ENCODE measurements around the gene MAD1L1.

MAD1L1 gene

GRCh38 chr7:2131341-2131740, 101.4 kb downstream of the MAD1L1 start:
- in situ Hi-C loops (cut with HindIII; ENCODE audit: low sequenced_read_pairs) = no loop called here
- H3K4me3 ChIP-seq (ENCODE audit: low read depth, low read length) = no peak overlapping the region
- TF ChIP-seq CTCF (IDR thresholded peaks at IDR 0.05; ENCODE audit: low read depth, low read length) = no peak
- DNase-seq (ENCODE audit: low read depth, low spot score) = no peak

- H3K4me3 ChIP-seq (ENCODE audit: low read depth, low read length) = no peak overlapping the region
- no peak for TF ChIP-seq CTCF (IDR thresholded peaks at IDR 0.05; ENCODE audit: low read depth, low read length)
- DNase-seq (ENCODE audit: low read depth, low spot score) = no peak
- in situ Hi-C loops (cut with HindIII; ENCODE audit: low sequenced_read_pairs) = no loop called here
Measured at GRCh38 chr7:2130096-2130375, 102.7 kb downstream of the MAD1L1 start.

- TF ChIP-seq CTCF (IDR thresholded peaks at IDR 0.05; ENCODE audit: low read depth, low read length) = no peak
- DNase-seq (ENCODE audit: low read depth, low spot score) = no peak
- H3K4me3 ChIP-seq (ENCODE audit: low read depth, low read length) = no peak overlapping the region
- in situ Hi-C loops (cut with HindIII; ENCODE audit: low sequenced_read_pairs) = no loop called here
Measured at GRCh38 chr7:2129323-2130095, 103.2 kb downstream of the MAD1L1 start.

- no peak for TF ChIP-seq CTCF (IDR thresholded peaks at IDR 0.05; ENCODE audit: low read depth, low read length)
- H3K4me3 ChIP-seq (ENCODE audit: low read depth, low read length) = no peak overlapping the region
- in situ Hi-C loops (cut with HindIII; ENCODE audit: low sequenced_read_pairs) = no loop called here
- no peak for DNase-seq (ENCODE audit: low read depth, low spot score)
Measured at GRCh38 chr7:2128601-2129322, 104.0 kb downstream of the MAD1L1 start.

GRCh38 chr7:2126621-2127020, 106.1 kb downstream of the MAD1L1 start:
- in situ Hi-C loops (cut with HindIII; ENCODE audit: low sequenced_read_pairs) = no loop called here
- no peak for TF ChIP-seq CTCF (IDR thresholded peaks at IDR 0.05; ENCODE audit: low read depth, low read length)
- no peak for DNase-seq (ENCODE audit: low read depth, low spot score)
- no peak overlapping the region for H3K4me3 ChIP-seq (ENCODE audit: low read depth, low read length)

- no peak for DNase-seq (ENCODE audit: low read depth, low spot score)
- TF ChIP-seq CTCF (IDR thresholded peaks at IDR 0.05; ENCODE audit: low read depth, low read length) = no peak
- H3K4me3 ChIP-seq (ENCODE audit: low read depth, low read length) = no peak overlapping the region
- in situ Hi-C loops (cut with HindIII; ENCODE audit: low sequenced_read_pairs) = no loop called here
Measured at GRCh38 chr7:2125931-2126330, 106.8 kb downstream of the MAD1L1 start.
